Measurements from ENCODE around the gene HS6ST3. TPM values are rescaled to one million over a fixed set of nuclear protein-coding genes. Genes with fewer than 3 reads are reported as not detected.

Gene HS6ST3
- total RNA-seq, 4 donors from 2014 or later = 0.08 to 0.47 (median 0.41) TPM

GRCh38 chr13:96816874-96817273 lies 727.0 kb downstream of the HS6ST3 start:
- WGBS = 65% methylated on average over 9 of the region's 9 CpGs
- no peaks in the 10 kb centered on the region for H3K9me3 ChIP-seq
- H3K4me3 ChIP-seq = no peak overlapping the region
- TF ChIP-seq POLR2AphosphoS5 (IDR thresholded peaks at IDR 0.05) (no peak), POLR2A (IDR thresholded peaks at IDR 0.05) (no peak), EP300 (IDR thresholded peaks at IDR 0.05) (no peak)
- no peak for DNase-seq (ENCODE audit: low spot score in 2 of 2)
- H3K36me3 ChIP-seq = no peaks in the 10 kb centered on the region
- no peaks in the 10 kb centered on the region for H3K27me3 ChIP-seq
- peak overlapping the region; percentile 43 for H3K27ac ChIP-seq
- H3K4me1 ChIP-seq = peaks cover 3% of the 10 kb centered on the region

GRCh38 chr13:96817336-96817941 lies 727.5 kb downstream of the HS6ST3 start:
- Histone ChIP-seq H3K4me3 (no peak overlapping the region), H3K4me1 (peaks cover 9% of the 10 kb centered on the region), H3K27me3 (no peaks in the 10 kb centered on the region), H3K27ac (no peak overlapping the region), H3K9me3 (no peaks in the 10 kb centered on the region), H3K36me3 (no peaks in the 10 kb centered on the region)
- DNase-seq (ENCODE audit: low spot score in 2 of 2) = no peak
- WGBS = 33% methylated on average over 4 of the region's 4 CpGs
- TF ChIP-seq, protein P1, sequence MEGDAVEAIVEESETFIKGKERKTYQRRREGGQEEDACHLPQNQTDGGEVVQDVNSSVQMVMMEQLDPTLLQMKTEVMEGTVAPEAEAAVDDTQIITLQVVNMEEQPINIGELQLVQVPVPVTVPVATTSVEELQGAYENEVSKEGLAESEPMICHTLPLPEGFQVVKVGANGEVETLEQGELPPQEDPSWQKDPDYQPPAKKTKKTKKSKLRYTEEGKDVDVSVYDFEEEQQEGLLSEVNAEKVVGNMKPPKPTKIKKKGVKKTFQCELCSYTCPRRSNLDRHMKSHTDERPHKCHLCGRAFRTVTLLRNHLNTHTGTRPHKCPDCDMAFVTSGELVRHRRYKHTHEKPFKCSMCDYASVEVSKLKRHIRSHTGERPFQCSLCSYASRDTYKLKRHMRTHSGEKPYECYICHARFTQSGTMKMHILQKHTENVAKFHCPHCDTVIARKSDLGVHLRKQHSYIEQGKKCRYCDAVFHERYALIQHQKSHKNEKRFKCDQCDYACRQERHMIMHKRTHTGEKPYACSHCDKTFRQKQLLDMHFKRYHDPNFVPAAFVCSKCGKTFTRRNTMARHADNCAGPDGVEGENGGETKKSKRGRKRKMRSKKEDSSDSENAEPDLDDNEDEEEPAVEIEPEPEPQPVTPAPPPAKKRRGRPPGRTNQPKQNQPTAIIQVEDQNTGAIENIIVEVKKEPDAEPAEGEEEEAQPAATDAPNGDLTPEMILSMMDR (IDR thresholded peaks at IDR 0.05) = no peak
- no peak for TF ChIP-seq POLR2A (IDR thresholded peaks at IDR 0.05)
- TF ChIP-seq POLR2AphosphoS5 (IDR thresholded peaks at IDR 0.05) = no peak
- TF ChIP-seq EP300 (IDR thresholded peaks at IDR 0.05) = no peak

DNA sequence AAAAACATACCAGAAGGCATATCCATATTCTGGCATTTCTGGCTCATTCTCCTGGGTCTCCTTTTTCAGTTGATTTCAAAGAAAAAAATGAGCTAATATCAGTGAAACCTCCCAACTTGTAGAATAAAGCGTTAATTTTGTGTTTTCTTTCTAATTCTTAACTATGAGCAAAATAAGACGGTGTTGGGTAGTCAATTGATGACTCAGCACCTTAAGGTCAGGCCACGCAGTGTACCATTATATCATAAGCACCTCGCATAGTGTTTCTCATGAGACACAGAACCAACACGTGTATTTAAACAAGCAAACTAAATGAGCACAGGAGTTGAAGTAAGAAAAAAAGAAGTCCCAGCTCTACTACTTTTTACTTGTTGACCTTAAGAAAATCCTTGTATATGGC lies 729.5 kb downstream of the HS6ST3 start:
- no peak for DNase-seq (ENCODE audit: low spot score in 2 of 2)
- no peak overlapping the region for H3K4me3 ChIP-seq
- H3K36me3 ChIP-seq = no peaks in the 10 kb centered on the region
- TF ChIP-seq, protein P1 (IDR thresholded peaks at IDR 0.05) = no peak
- TF ChIP-seq POLR2A (IDR thresholded peaks at IDR 0.05) = no peak
- TF ChIP-seq EP300 (IDR thresholded peaks at IDR 0.05) = no peak
- TF ChIP-seq POLR2AphosphoS5 (IDR thresholded peaks at IDR 0.05) = no peak
- H3K9me3 ChIP-seq = no peaks in the 10 kb centered on the region
- peaks cover 12% of the 10 kb centered on the region for H3K4me1 ChIP-seq
- no peaks in the 10 kb centered on the region for H3K27me3 ChIP-seq
- WGBS = 85% methylated on average over 5 of the region's 5 CpGs
- no peak overlapping the region for H3K27ac ChIP-seq

- WGBS = 52% methylated on average over 1 of the region's 1 CpG
- no peak for DNase-seq (ENCODE audit: low spot score in 2 of 2)
Observed at GRCh38 chr13:96821381-96821780, 731.5 kb downstream of the HS6ST3 start.

GRCh38 chr13:96821971-96822370 lies 732.1 kb downstream of the HS6ST3 start:
- no peaks in the 10 kb centered on the region for H3K27me3 ChIP-seq
- DNase-seq (ENCODE audit: low spot score in 2 of 2) = no peak
- peaks cover 12% of the 10 kb centered on the region for H3K4me1 ChIP-seq
- 86% methylated on average over 9 of the region's 9 CpGs for WGBS
- TF ChIP-seq POLR2A (IDR thresholded peaks at IDR 0.05) (no peak), EP300 (IDR thresholded peaks at IDR 0.05) (no peak), POLR2AphosphoS5 (IDR thresholded peaks at IDR 0.05) (no peak)
- TF ChIP-seq, protein P1 (IDR thresholded peaks at IDR 0.05) = no peak
- H3K36me3 ChIP-seq = no peaks in the 10 kb centered on the region
- H3K27ac ChIP-seq = no peak overlapping the region
- no peaks in the 10 kb centered on the region for H3K9me3 ChIP-seq
- no peak overlapping the region for H3K4me3 ChIP-seq

More at GRCh38 chr13:96821381-96821780, 731.5 kb downstream of the HS6ST3 start:
- Histone ChIP-seq H3K27me3 (no peaks in the 10 kb centered on the region), H3K4me1 (peaks cover 12% of the 10 kb centered on the region), H3K27ac (no peak overlapping the region), H3K9me3 (no peaks in the 10 kb centered on the region), H3K36me3 (no peaks in the 10 kb centered on the region), H3K4me3 (no peak overlapping the region)
- TF ChIP-seq POLR2AphosphoS5 (IDR thresholded peaks at IDR 0.05) = no peak
- no peak for TF ChIP-seq EP300 (IDR thresholded peaks at IDR 0.05)
- TF ChIP-seq POLR2A (IDR thresholded peaks at IDR 0.05) = no peak
- TF ChIP-seq, protein P1 (IDR thresholded peaks at IDR 0.05) = no peak
